GM19395 (cell line): ENCODE data around the gene POU6F2.

ENCODE experiments used
- ATAC-seq: cut with Tn5 transposase; IDR thresholded peaks from one replicate; pipeline ENCODE4 v1.9.1; 2021; ENCODE audit warnings: mild to moderate bottlenecking, moderate library complexity; ENCODE audit not compliant: unreplicated experiment

Gene POU6F2

GRCh38 chr7:39069031-39069430 is 91.3 kb downstream of the POU6F2 start:
- no peak for ATAC-seq

- ATAC-seq: no peak
These were observed 92.5 kb downstream of the POU6F2 start for GRCh38 chr7:39069896-39070881.

- no peak for ATAC-seq
These were observed 93.4 kb downstream of the POU6F2 start for GRCh38 chr7:39071116-39071515.

DNA sequence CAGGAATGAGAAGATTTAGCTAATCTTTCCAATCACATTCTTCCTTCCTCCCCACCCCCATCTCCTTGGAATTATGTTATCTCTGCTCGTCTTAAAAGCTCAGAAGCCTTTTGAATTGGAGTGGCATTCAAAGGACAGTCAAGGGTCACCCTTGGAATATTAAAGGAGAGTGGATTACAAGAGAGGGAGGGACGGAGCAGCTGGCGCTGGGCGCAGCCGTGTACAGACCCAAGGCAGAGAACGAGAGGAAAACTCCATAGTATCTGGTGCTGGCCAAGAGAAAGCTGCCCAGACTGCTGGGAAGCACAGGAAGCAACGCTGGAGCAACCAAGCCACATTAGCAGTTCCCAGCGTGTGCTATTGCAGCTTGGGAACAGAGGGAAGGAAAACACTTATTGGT is 95.7 kb downstream of the POU6F2 start:
- ATAC-seq: no peak

GRCh38 chr7:39075210-39075609 is 97.5 kb downstream of the POU6F2 start:
- ATAC-seq: no peak

DNA sequence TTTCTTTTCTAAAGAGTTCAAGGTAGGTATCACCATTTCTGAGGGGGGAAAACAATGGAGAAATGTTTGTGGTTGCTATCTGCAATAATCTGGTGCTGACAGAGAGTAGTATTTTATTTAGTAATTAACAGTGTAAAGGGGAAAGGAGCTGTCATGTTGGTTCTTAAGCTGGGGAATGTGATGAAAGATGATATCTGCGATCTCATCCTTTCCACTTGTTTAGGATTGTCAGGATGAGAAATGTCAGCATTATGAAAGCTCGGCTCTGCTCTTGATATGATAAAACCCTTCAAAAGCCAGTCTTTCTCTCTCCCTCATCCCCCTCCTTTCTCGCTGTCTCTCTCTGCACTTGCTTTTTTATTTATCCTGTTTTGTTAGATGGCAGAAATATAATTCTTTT is 106.1 kb downstream of the POU6F2 start:
- no peak for ATAC-seq

- no peak for ATAC-seq
These were observed 106.6 kb downstream of the POU6F2 start for GRCh38 chr7:39084349-39084748.

GRCh38 chr7:39085189-39085588 is 107.5 kb downstream of the POU6F2 start:
- no peak for ATAC-seq

DNA sequence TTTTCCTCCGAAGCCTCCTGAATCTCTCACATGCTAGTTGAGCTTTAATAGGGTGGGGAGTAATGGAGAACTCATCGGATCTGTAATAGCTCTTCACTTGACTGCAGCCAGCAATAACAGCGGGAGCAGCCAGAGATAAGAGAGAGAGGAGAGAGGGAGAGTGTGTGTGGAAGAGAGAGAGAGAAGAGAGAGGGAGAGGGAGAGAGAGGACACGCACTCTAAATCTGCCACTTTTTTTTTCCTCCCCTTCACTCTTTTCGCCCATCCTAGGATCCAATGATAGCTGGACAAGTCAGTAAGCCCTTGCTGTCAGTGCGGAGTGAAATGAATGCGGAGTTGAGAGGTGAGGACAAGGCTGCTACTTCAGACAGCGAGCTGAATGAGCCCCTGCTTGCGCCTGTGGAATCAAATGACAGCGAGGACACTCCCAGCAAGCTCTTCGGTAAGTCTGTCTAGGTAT is 107.9 kb downstream of the POU6F2 start:
- ATAC-seq: no peak

GRCh38 chr7:39086638-39087360 is 109.1 kb downstream of the POU6F2 start:
- ATAC-seq: no peak

DNA sequence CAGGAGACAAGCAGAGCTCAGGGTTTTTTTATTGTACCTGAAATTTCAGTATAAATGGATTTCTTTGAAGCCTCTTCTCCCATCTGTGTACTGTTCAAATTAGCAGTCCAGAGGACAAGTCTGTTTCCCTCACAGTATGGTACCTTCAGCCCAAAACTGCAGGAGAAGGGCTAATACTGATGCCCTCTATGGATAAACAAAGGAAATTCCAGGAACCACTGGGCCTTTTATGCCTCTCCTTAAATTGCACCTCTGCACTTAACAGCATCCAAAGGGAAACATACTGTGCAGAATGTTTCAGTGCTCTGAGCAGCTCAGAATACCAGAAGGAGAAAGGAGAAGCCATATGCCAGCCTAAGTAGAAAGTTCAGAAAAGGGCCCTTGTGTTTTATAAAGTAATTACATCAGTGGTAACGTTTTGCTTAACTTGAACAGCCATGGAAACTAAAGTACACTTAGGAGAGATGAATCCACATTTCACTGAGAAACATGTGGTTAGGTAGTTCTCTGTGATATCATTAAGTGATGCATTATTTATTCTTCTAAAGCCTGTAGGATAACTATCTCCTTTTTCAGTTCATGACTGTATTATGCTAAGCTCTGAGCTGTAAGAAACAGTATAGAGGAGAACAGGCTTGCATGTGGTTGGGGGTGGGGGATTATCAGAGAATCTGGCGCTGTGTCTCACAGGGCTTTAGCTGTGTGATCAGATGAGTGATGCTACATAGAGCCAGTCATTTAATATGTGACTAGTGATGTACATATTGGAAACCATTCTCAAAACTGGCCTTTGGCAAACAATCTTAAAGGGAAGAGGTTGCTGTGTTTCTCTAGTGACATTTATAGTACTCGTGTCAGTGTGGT is 111.3 kb downstream of the POU6F2 start:
- ATAC-seq: no peak

GRCh38 chr7:39091145-39091544 is 113.4 kb downstream of the POU6F2 start:
- no peak for ATAC-seq

DNA sequence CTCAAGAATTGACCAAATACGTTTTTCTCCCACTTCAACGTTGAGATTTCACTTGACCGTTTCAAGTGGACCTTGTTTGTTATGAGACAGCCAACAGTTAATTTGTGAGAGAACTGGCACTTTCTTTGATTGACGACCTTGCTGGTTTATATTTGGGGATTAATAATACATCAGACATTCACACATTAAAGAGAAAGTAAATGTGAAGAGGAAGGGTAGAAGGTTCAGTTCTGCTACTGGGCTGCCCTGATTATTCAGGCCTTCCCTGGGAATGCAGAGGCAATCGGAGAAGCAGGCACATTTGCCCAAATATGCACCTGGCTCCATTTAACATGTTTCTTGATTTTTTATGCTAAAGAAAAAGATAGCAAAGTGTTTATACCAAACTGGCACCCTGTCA is 114.1 kb downstream of the POU6F2 start:
- ATAC-seq: no peak

GRCh38 chr7:39094731-39095130 is 117.0 kb downstream of the POU6F2 start:
- no peak for ATAC-seq

DNA sequence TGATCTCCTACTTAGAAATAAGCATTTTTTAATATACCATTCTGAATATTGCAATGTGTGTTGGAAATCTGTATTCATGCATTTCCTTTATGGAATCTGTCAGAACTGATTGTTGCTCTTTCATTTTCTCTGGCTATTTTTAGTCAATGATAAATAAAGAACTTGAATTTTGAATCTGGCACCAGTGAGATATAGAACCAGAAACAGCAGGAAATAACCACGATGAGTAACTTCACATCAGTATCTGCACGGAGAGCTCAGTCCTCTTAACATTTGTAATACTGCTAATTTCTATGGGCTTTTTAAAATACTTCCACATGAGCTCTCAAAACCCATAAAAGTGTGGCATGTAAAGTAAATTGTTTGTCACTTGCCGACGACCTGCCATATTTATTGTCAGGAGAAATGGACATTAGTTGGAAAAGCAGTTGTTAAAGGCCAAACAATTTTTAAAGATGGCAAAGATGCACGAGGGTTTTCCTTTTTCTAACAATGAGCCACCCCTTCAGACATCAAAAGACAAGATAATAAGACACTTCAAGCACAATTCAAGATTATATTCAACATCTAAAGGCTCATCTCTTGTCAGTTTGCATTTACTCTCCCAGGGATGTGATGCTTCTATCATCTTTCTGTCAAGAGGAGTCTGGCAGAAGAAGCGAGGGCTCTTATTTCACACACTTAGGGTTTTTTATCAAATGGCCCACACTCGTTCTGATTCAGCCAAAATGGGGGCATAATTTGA is 118.3 kb downstream of the POU6F2 start:
- no peak for ATAC-seq

DNA sequence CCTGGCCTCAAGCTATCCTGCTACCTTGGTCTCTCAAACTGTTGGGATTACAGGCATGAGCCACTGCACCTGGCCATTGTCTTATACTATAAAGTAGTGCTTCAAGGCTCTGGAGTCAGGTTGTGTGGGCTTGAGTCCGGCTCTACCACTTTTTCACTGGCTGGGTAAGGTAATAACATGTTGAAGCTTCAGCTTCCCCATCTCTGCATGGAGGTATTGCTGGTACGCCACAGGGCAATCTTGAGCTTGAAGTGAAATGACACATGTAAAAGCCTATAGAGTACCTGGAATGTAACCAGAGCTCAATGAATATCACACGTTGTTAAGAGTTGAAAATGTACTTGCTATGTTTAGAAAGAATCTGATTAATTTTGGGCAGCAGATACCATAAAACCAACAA is 120.8 kb downstream of the POU6F2 start:
- no peak for ATAC-seq

DNA sequence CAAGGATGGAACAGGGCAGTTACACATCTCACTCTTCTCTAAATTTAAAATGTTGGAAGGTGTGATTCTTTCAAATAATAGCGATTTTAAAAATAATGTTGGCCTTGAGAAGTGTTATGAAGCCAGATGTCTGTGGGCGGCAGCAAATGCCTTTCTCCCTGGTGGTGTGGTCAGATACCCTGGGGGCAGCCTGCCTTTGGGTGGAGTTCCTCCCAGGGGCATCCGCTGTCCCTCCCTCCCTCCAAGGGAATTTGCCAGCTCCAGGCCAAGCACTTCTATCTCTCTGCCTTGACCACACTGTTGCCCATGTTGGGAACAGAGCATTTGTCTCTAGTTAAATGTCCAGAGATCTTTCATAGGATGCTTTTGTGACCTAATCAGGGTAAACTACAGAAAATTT is 121.4 kb downstream of the POU6F2 start:
- no peak for ATAC-seq

GRCh38 chr7:39100270-39100669 is 122.6 kb downstream of the POU6F2 start:
- ATAC-seq: no peak

- ATAC-seq: no peak
These were observed 124.5 kb downstream of the POU6F2 start for GRCh38 chr7:39102234-39102633.

DNA sequence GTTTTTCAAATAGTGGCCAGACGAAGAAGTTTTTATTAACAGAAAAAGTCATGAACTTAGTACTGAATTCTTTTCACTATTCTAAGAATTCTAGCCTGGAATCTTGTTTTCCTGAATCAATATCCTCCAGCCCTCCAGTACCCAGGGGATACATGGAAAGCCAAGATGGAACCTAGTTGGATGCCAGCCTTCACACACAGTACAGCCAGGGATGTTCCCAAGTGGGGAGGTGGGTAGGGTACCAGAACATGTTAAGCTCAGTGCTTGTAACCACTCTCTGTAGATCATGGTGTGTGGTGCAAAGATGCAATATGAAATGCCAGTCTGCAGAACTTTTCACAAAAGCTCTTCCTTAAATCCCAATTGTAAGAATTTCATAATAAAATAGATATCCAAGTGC is 128.0 kb downstream of the POU6F2 start:
- ATAC-seq: no peak
